Right lobe of liver (tissue), 6 donors: ENCODE data around the gene PRR20G. TPM values are rescaled to one million over a fixed set of nuclear protein-coding genes. Genes with fewer than 3 reads are reported as not detected.
A peak's percentile ranks its signal among the peaks of the same experiment; 100 is the strongest.
"Not testable (repeated sequence)": the region's sequence is repeated elsewhere in the genome, so short reads cannot be mapped to it uniquely, and the experiment has no call there.

Experiments used
- ATAC-seq, 4 donors: fragments of 200-7000 bp; cut with Tn5 transposase; one replicate each; pipeline ENCODE4 v1.9.1; 2020; ENCODE audit warnings: mild to moderate bottlenecking in 4 of 4, moderate library complexity in 4 of 4
- DNase-seq, 3 donors: peaks; one replicate each; pipeline ENCODE4 v3.0.0-alpha.2; 2020
- H3K27ac ChIP-seq, 3 donors: fragments of 200-600 bp; one replicate each; pipeline ENCODE4 v1.8.0; 2022
- H3K27me3 ChIP-seq, 2 donors: fragments of 200-600 bp; one replicate each; pipeline ENCODE4 v1.8.0; 2022
- H3K36me3 ChIP-seq, 4 donors: fragments of 200-600 bp; sonication (generic) in 1 of 4; one replicate each; pipeline versions ENCODE4 v1.5.1 to v1.8.0; 2017 to 2022; ENCODE audit warnings: control low read depth in 1 of 4
- H3K4me1 ChIP-seq, 4 donors: fragments of 200-600 bp; sonication (generic) in 1 of 4; one replicate each; pipeline versions ENCODE4 v1.5.1 to v1.8.0; 2017 to 2022; ENCODE audit warnings: control low read depth in 1 of 4
- H3K4me3 ChIP-seq, 3 donors: fragments of 200-600 bp; one replicate each; pipeline ENCODE4 v1.8.0; 2022
- H3K9me3 ChIP-seq, 4 donors: fragments of 200-600 bp; sonication (generic) in 1 of 4; one replicate each; pipeline versions ENCODE4 v1.5.1 to v1.8.0; 2017 to 2022; ENCODE audit warnings: control low read depth in 1 of 4
- POLR2A ChIP-seq: fragments of 450-650 bp; IDR thresholded peaks from one replicate; pipeline ENCODE4 v1.6.1; 2017; ENCODE audit warnings: antibody characterized with exemption, mild to moderate bottlenecking
- WGBS: methylation state at CpG from one replicate; pipeline ENCODE4 v1.1.6; 2018; ENCODE audit warnings: low coverage, low lambda C conversion rate; ENCODE audit not compliant: insufficient coverage; ENCODE audit errors: missing lambda C conversion rate; 5-methylcytosine and 5-hydroxymethylcytosine counted together
- intact Hi-C, 2 donors: fragments of 100-400 bp; cut with DNase I; formaldehyde crosslinking; loops; one replicate each; pipeline versions ENCODE4 v1.11.2 to v1.14.1; 2022
- total RNA-seq, 6 experiments: library from RNA; depleted of rRNA in 2 of 6; stranded (reverse); fragments of >200 nt in 2 of 6; fragmentation: NEBNext Ultra II Directional in 3 of 6; extraction: Animal tissue kit (Norgen Biotek cat#: 25700) in 3 of 6; gene quantifications; one replicate each; pipeline versions ENCODE4 v1.1.0 to v1.2.4, GENCODE V29; 2016 to 2023
- TF ChIP-seq, protein P1 (sequence below), 4 donors: fragments of 200-600 bp in 3 of 4; fragments of 450-650 bp in 1 of 4; IDR thresholded peaks; one replicate each; pipeline versions ENCODE4 v1.5.1 to v1.8.0; 2016 to 2022; ENCODE audit warnings: antibody characterized with exemption in 4 of 4, mild to moderate bottlenecking in 2 of 4
- donor health status: DM: no; HTN: yes; CAD: no.
- donor health status: DM: no; HTN: no; CAD: no.
- donor health status: DM: no; HTN: no; CAD: no.
- donor health status: DM: no; HTN: yes; CAD: no.
- donor health status: DM: no; HTN: yes; CAD: no.

Gene PRR20G
- total RNA-seq, 6 experiments from 2014 or later, result not detected

DNA sequence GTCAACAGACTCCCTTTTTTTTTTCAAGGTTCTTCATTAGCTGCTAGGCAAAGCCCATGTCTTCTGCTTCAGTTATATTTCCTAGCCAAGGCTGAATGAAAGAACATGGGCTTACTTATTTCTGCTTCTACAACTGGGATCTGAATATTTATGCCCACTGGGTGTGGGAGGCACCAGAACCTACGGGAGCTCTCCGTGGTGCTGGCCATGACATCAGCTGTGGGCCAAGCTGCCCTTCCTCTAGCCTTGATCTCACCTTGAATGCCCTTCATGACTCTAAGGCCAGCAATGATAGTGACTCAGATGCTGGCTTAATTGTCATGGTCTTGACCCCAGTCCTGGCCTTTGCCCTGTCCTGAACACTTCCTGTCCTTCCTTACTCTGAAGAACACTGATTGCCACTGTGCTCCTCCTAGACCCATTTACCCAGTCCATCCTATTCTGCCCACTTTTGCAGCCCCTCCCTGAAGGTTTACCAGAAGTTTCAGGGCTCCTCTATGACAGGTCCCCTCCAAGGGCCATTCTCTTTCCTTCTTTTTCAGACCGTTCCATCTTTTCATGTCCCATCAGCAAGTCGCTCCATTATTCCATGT is 32.8 kb upstream of the PRR20G start:
- H3K9me3 ChIP-seq, result no peaks in the 10 kb centered on the region
- no peaks in the 10 kb centered on the region for H3K27me3 ChIP-seq
- H3K4me1 ChIP-seq, result no peaks in the 10 kb centered on the region
- ATAC-seq, result no peak
- WGBS, result 50% methylated on average over 4 of the region's 4 CpGs
- no peak overlapping the region for H3K27ac ChIP-seq
- H3K36me3 ChIP-seq, result no peaks in the 10 kb centered on the region
- intact Hi-C loops, result no loop called here
- DNase-seq, result no peak
- H3K4me3 ChIP-seq, result no peak overlapping the region
- TF ChIP-seq, protein P1, sequence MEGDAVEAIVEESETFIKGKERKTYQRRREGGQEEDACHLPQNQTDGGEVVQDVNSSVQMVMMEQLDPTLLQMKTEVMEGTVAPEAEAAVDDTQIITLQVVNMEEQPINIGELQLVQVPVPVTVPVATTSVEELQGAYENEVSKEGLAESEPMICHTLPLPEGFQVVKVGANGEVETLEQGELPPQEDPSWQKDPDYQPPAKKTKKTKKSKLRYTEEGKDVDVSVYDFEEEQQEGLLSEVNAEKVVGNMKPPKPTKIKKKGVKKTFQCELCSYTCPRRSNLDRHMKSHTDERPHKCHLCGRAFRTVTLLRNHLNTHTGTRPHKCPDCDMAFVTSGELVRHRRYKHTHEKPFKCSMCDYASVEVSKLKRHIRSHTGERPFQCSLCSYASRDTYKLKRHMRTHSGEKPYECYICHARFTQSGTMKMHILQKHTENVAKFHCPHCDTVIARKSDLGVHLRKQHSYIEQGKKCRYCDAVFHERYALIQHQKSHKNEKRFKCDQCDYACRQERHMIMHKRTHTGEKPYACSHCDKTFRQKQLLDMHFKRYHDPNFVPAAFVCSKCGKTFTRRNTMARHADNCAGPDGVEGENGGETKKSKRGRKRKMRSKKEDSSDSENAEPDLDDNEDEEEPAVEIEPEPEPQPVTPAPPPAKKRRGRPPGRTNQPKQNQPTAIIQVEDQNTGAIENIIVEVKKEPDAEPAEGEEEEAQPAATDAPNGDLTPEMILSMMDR (IDR thresholded peaks at IDR 0.05), result no peak
- no peak for TF ChIP-seq POLR2A

DNA sequence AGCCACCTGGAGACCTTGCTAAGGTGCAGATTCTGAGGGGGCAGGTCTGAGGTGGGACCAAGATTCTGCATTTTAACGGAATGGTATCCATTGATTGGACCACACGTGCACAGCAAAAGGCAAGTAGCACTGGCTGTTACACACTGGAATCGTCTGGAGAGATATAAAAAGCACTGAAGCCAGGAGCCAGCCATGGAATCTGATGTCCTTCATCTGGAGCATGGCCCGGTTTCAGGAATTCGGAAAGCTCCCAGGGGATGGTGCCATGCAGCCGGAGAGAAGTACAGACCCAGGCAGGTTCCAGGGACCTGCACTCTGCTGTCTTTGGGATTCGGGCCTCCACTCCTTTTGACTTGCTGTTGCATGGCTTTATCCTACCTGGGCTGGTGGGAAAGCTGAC is 28.8 kb upstream of the PRR20G start:
- Histone ChIP-seq H3K4me1 (no peaks in the 10 kb centered on the region), H3K4me3 (no peak overlapping the region), H3K36me3 (no peaks in the 10 kb centered on the region), H3K9me3 (no peaks in the 10 kb centered on the region), H3K27ac (no peak overlapping the region), H3K27me3 (no peaks in the 10 kb centered on the region)
- whole genome bisulfite sequencing, result 72% methylated on average over 7 of the region's 7 CpGs
- no peak for DNase-seq
- TF ChIP-seq, protein P1 (IDR thresholded peaks at IDR 0.05), result no peak
- TF ChIP-seq POLR2A, result no peak
- ATAC-seq, result no peak
- intact Hi-C loops, result no loop called here

DNA sequence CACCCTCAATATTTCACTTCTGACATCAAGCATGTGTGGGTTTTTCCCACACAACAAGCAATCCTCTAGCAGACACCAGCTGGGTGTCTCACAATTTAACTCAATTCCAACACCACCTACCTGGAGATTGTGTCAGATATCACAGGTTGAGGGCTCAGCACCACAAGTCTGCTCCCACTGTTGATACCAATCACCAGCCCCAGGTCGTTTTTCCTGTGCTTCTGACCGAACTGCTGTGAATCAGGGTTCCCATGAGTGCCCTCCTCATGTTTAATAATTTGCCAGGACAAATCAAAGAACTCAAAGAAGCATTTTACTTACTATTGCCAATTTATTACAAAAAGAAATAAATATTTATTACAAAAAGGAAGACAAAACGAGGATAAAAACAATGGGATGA is 25.0 kb upstream of the PRR20G start:
- Histone ChIP-seq H3K36me3 (no peaks in the 10 kb centered on the region), H3K27me3 (no peaks in the 10 kb centered on the region), H3K27ac (no peak overlapping the region), H3K4me3 (no peak overlapping the region), H3K9me3 (no peaks in the 10 kb centered on the region), H3K4me1 (no peaks in the 10 kb centered on the region)
- ATAC-seq (no peak), DNase-seq (no peak)
- WGBS, result 10% methylated on average over 3 of the region's 3 CpGs
- intact Hi-C loops, result no loop called here
- TF ChIP-seq POLR2A, result no peak
- TF ChIP-seq, protein P1 (IDR thresholded peaks at IDR 0.05), result no peak

DNA sequence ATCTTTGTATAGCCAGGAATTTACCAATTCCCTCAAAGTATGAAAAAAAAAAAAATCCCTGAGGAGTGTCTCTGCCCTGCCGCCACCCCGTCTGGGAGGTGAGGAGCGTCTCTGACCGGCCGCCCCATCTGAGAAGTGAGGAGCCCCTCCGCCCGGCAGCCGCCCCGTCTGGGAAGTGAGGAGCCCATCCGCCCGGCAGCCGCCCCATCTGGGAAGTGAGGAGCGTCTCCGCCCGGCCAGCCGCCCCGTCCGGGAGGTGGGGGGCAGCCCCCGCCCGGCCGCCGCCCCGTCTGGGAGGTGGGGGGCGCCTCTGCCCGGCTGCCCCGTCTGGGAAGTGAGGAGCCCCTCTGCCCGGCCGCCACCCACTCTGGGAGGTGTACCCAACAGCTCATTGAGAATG is 21.0 kb upstream of the PRR20G start:
- H3K9me3 ChIP-seq, H3K4me3 ChIP-seq, ATAC-seq, H3K36me3 ChIP-seq, intact Hi-C loops, H3K27ac ChIP-seq, H3K4me1 ChIP-seq, DNase-seq, H3K27me3 ChIP-seq: not testable (repeated sequence)
- 50% methylated on average over 2 of the region's 28 CpGs for WGBS

DNA sequence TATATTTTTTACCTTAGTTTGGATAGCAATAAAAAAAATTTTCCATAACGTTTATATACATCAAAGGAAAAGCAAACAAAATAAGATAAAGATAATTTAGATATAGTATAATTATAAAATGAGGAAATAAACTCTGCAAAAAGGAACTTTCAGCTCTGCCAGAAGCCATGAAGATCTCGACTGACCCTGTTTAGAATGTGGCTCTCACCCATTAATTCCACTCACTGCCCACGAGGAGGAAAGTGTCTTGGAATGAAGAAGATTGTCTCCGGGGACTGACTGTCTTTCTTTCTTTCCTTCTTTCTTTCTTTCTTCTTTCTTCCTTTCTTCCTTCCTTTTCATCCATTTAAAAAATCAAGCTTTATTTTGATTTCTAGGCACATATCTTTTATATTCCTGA is 20.1 kb upstream of the PRR20G start:
- intact Hi-C loops, result no loop called here
- no peaks in the 10 kb centered on the region for H3K36me3 ChIP-seq
- H3K9me3 ChIP-seq, result no peaks in the 10 kb centered on the region
- no peak overlapping the region for H3K27ac ChIP-seq
- ATAC-seq, result peak in 1 of 4 donors; percentile 55
- TF ChIP-seq, protein P1 (IDR thresholded peaks at IDR 0.05), result no peak
- TF ChIP-seq POLR2A, result no peak
- 27% methylated on average over 4 of the region's 4 CpGs for WGBS
- no peaks in the 10 kb centered on the region for H3K4me1 ChIP-seq
- H3K4me3 ChIP-seq, result no peak overlapping the region
- no peaks in the 10 kb centered on the region for H3K27me3 ChIP-seq
- DNase-seq, result no peak
